GM19438 (cell line): ENCODE data around the gene CRTC1.

Experiments
- ATAC-seq: cut with Tn5 transposase; IDR thresholded peaks from one replicate; pipeline ENCODE4 v1.9.1; 2021; ENCODE audit warnings: low read depth; ENCODE audit not compliant: unreplicated experiment

Gene CRTC1

DNA sequence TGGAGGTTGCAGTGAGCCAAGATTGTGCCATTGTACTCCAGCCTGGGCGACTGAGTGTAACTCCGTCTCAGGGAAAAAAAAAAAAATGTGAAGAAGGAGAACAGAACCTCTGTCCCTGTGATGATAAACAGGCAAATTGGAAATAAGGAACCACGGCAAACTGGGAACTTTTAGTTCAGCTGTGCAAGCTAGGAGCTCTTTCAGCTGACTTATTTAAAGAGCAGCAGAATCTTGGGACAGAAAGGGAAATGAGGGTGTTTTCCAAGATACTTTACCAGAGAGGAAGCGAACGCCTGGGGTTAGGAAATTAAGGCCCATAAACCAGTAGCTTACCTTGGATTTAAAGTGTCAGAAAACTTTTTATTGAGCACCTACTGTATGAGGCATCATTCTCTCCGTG lies 145.3 kb downstream of the CRTC1 start:
- no peak for ATAC-seq

DNA sequence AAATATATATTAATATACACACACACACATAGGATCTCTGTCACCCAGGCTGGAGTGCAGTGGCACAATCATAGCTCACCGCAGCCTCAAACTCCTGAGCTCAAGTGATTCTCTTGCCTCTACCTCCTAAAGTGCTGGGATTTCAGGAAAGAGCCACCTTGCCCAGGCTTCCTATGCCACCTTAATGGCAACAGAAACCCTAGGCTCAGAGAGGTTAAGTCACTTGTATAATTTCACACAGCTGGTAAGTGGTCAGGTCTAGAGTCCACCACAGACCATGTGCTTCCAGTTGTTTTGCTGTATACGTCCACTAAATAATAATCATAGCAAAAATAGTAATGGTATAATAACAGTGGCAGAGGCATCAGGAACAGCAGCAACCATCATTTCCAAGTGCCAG lies 147.0 kb downstream of the CRTC1 start:
- no peak for ATAC-seq

- ATAC-seq = peak; percentile 68
Observed at GRCh38 chr19:18831524-18832305, 148.2 kb downstream of the CRTC1 start, which contains the start of gene UPF1. Gene UPF1 (plus strand): TSS chr19:18831959. CDS start chr19:18832210, 251 bp downstream.
